NT2/D1 (cell line): ENCODE data around the gene TBC1D20.

Experiments used
- SUZ12 ChIP-seq: IDR thresholded peaks from 2 replicates; pipeline ENCODE4 v1.6.1; 2011; ENCODE audit not compliant: insufficient read length, insufficient read depth; ENCODE audit errors: extremely low read depth
- YY1 ChIP-seq: IDR thresholded peaks from 2 replicates; pipeline ENCODE4 v1.6.1; 2011; ENCODE audit not compliant: insufficient read length, insufficient read depth

GRCh38 chr20:391041-391711 is 71.2 kb downstream of the TBC1D20 start:
- TF ChIP-seq YY1 (no peak), SUZ12 (no peak)
